Suprapubic skin (tissue), 4 donors: Measurements from ENCODE around the gene SUPT5H.

Experiments
- CTCF ChIP-seq, 2 donors: fragments of 200-600 bp in 1 of 2; fragments of 450-650 bp in 1 of 2; sonication (generic) in 1 of 2; IDR thresholded peaks; one replicate each; pipeline ENCODE4 v1.5.1; 2016 to 2019; ENCODE audit warnings: antibody characterized with exemption in 2 of 2, mild to moderate bottlenecking in 1 of 2, moderate library complexity in 1 of 2
- EP300 ChIP-seq: sonication (generic); formaldehyde crosslinking; IDR thresholded peaks from one replicate; pipeline ENCODE4 v1.6.1; 2017; ENCODE audit warnings: antibody characterized with exemption
- POLR2A ChIP-seq, 2 donors: fragments of 450-650 bp; IDR thresholded peaks; one replicate each; pipeline ENCODE4 v1.6.1; 2017; ENCODE audit warnings: antibody characterized with exemption in 2 of 2, mild to moderate bottlenecking in 2 of 2, moderate library complexity in 2 of 2
- POLR2AphosphoS5 ChIP-seq, 3 donors: sonication (generic); formaldehyde crosslinking; IDR thresholded peaks; one replicate each; pipeline ENCODE4 v1.6.1; 2017; ENCODE audit warnings: antibody characterized with exemption in 3 of 3

GRCh38 chr19:39411081-39411831 lies 34.1 kb upstream of the SUPT5H start:
- peak; percentile 71 for TF ChIP-seq EP300
- no peak for TF ChIP-seq CTCF (IDR thresholded peaks at IDR 0.05)
- TF ChIP-seq POLR2A (IDR thresholded peaks at IDR 0.05), result peak; percentile 60 to 65
- peak in 1 of 3 donors; percentile 66 for TF ChIP-seq POLR2AphosphoS5 (IDR thresholded peaks at IDR 0.05)
